K562 (cell line): ENCODE results near the gene SCO1. TPM values are rescaled to one million over a fixed set of nuclear protein-coding genes. Genes with fewer than 3 reads are reported as not detected.
A peak's percentile ranks its signal among the peaks of the same experiment; 100 is the strongest.

Source experiments
- ATAC-seq: fragments of 200-7000 bp; cut with Tn5 transposase; 3 replicates; pipeline ENCODE4 v1.9.1; 2020; ENCODE audit warnings: moderate library complexity
- BruUV-seq: library from RNA; stranded (reverse); fragments of 400-500 nt; replicated peaks from 2 replicates; lab custom pipeline; 2021; lab: Mats Ljungman, UMichigan
- CTCF ChIA-PET: fragments of 300-600 bp; formaldehyde crosslinking; extraction: SDS; loops from one replicate; lab custom pipeline; 2021; ENCODE audit warnings: low intra/inter-chr PET ratio; lab: Yijun Ruan, JAX
- POLR2A ChIA-PET: fragments of 300-600, 350-650 bp; sonication (Branson Sonifier 250); formaldehyde crosslinking; extraction: SDS; loops from one replicate; lab custom pipeline; 2021; ENCODE audit warnings: antibody characterized with exemption, inconsistent platforms; lab: Yijun Ruan, JAX
- DNase-seq, 4 experiments: peaks; one replicate each; pipeline versions ENCODE4 v3.0.0 to v3.0.0-alpha.2; 2011 to 2018; ENCODE audit warnings: low spot score in 3 of 4, mixed read lengths in 3 of 4; ENCODE audit errors: extremely low read depth in 1 of 4
- FAIRE-seq: peaks from 2 replicates; lab custom pipeline; 2011; peaks lifted over from hg19 to GRCh38; lab: Jason Lieb, UNC
- H2AFZ ChIP-seq: 2 replicates; pipeline ENCODE4 v1.6.0; 2011; ENCODE audit warnings: low read depth, low read length, control low read depth, inconsistent platforms
- H3K27ac ChIP-seq: fragments of 200-600 bp; 3 replicates; pipeline ENCODE4 v1.8.0; 2011; ENCODE audit warnings: low read depth, mild to moderate bottlenecking, control low read depth, inconsistent platforms, low read length, moderate library complexity, mixed read lengths; ENCODE audit errors: extremely low read depth
- H3K27me3 ChIP-seq, 2 experiments: fragments of 300-600 bp in 1 of 2; 2 replicates in 1 of 2; 3 replicates in 1 of 2; pipeline versions ENCODE4 v1.6.0 to v1.8.0; 2011; ENCODE audit warnings: inconsistent platforms in 2 of 2, low read length in 2 of 2, mild to moderate bottlenecking in 1 of 2, mixed read lengths in 1 of 2, moderate library complexity in 1 of 2; ENCODE audit not compliant: control insufficient read depth in 2 of 2, insufficient read depth in 2 of 2
- H3K36me3 ChIP-seq: fragments of 300-600 bp; 3 replicates; pipeline ENCODE4 v1.8.0; 2011; ENCODE audit warnings: mild to moderate bottlenecking, low read length, inconsistent platforms; ENCODE audit not compliant: control insufficient read depth, insufficient read depth
- H3K4me1 ChIP-seq, 2 experiments: fragments of 200-600 bp in 1 of 2; replicated peaks in 1 of 2; 2 replicates in 1 of 2; 3 replicates in 1 of 2; pipeline versions ENCODE4 v1.5.1 to v1.8.0; 2011; ENCODE audit warnings: inconsistent platforms in 2 of 2, low read length in 2 of 2, mild to moderate bottlenecking in 1 of 2, mixed read lengths in 1 of 2, moderate library complexity in 1 of 2; ENCODE audit not compliant: control insufficient read depth in 2 of 2, insufficient read depth in 2 of 2
- H3K4me2 ChIP-seq: 2 replicates; pipeline ENCODE4 v1.6.1; 2011; ENCODE audit warnings: low read length, control low read depth, inconsistent platforms, mixed read lengths; ENCODE audit not compliant: insufficient read depth
- H3K4me3 ChIP-seq: fragments of 200-600 bp; sonication (generic), shearing (Covaris generic); 2 replicates; pipeline ENCODE4 v1.5.1; 2016; ENCODE audit warnings: control low read depth, inconsistent platforms
- H3K79me2 ChIP-seq: fragments of 200-600 bp; 3 replicates; pipeline ENCODE4 v1.8.0; 2011; ENCODE audit warnings: low read length, inconsistent platforms; ENCODE audit not compliant: control insufficient read depth, insufficient read depth
- H3K9ac ChIP-seq, 2 experiments: 2 replicates each; pipeline versions ENCODE4 v1.6.0 to v1.6.1; 2011; ENCODE audit warnings: low read depth in 2 of 2, low read length in 2 of 2, control low read depth in 1 of 2, inconsistent platforms in 1 of 2, mild to moderate bottlenecking in 1 of 2, mixed read lengths in 1 of 2; ENCODE audit not compliant: insufficient read depth in 1 of 2
- H3K9me1 ChIP-seq: one replicate; pipeline ENCODE4 v1.6.0; 2011; ENCODE audit warnings: inconsistent platforms, mild to moderate bottlenecking, low read length, moderate library complexity; ENCODE audit not compliant: control insufficient read depth, insufficient read depth
- H3K9me3 ChIP-seq: replicated peaks from 2 replicates; pipeline ENCODE4 v1.5.1; 2011; ENCODE audit warnings: low read depth, low read length, inconsistent platforms; ENCODE audit not compliant: control insufficient read depth, insufficient read depth
- H4K20me1 ChIP-seq: replicated peaks from 2 replicates; pipeline ENCODE4 v1.6.1; 2011; ENCODE audit warnings: low read length, inconsistent platforms, mixed read lengths; ENCODE audit not compliant: control insufficient read depth, insufficient read depth
- FOXP4 ChIP-seq: sonication (generic); formaldehyde crosslinking; IDR thresholded peaks from 2 replicates; pipeline ENCODE4 v1.8.0; 2022; ENCODE audit warnings: mild to moderate bottlenecking, missing genetic modification reagents, borderline replicate concordance
- L3MBTL2 ChIP-seq: fragments of 450-650 bp; IDR thresholded peaks from 2 replicates; pipeline ENCODE4 v1.6.1; 2016; ENCODE audit warnings: mild to moderate bottlenecking, moderate library complexity
- MCM3 ChIP-seq: fragments of 450-650 bp; IDR thresholded peaks from 2 replicates; pipeline ENCODE4 v1.6.1; 2016
- NR1H2 ChIP-seq: sonication (generic); formaldehyde crosslinking; IDR thresholded peaks from 2 replicates; pipeline ENCODE4 v1.4.0; 2020; ENCODE audit warnings: mild to moderate bottlenecking, missing genetic modification reagents
- ZNF668 ChIP-seq: fragments of 250-450 bp; sonication (Bioruptor Pico); IDR thresholded peaks from 2 replicates; pipeline ENCODE4 v1.8.0; 2022; ENCODE audit warnings: mild to moderate bottlenecking, inconsistent platforms
- WGBS: fragments of 100-300 bp; shearing (Covaris generic); methylation state at CpG from one replicate; pipeline ENCODE4 v1.1.6; 2016; ENCODE audit warnings: low coverage, mixed read lengths; ENCODE audit not compliant: insufficient coverage; ENCODE audit errors: missing lambda C conversion rate; 5-methylcytosine and 5-hydroxymethylcytosine counted together
- in situ Hi-C: fragments of 300-500 bp; cut with MboI; formaldehyde crosslinking; loops from 4 replicates; pipeline ENCODE4 v1.15.0; 2018; ENCODE audit warnings: inconsistent platforms, mixed read lengths
- intact Hi-C: fragments of 100-400 bp; cut with micrococcal nuclease; formaldehyde crosslinking; loops from 2 replicates; pipeline ENCODE4 v1.14.2; 2022
- polyA plus RNA-seq, 8 experiments: library from polyadenylated mRNA; depleted of rRNA in 4 of 8; stranded (reverse) in 5 of 8; unstranded in 3 of 8; fragments of >200 nt; fragmentation: Nextera tagmentation in 2 of 8; fragmentation: Illumina TruSeq in 1 of 8; extraction: Ambion mirVana in 2 of 8; extraction: Trizol in 1 of 8; gene quantifications; 2 replicates each; pipeline versions ENCODE4 v1.2.1 to v1.2.3, GENCODE V29; 2011 to 2014; ENCODE audit warnings: inconsistent platforms in 1 of 8, missing spikeins in 1 of 8
- total RNA-seq, 7 experiments: library from RNA; depleted of rRNA in 6 of 7; stranded (reverse); fragments of >200 nt in 6 of 7; fragmentation: Illumina TruSeq in 2 of 7; extraction: Trizol in 2 of 7; gene quantifications; 2 replicates each; pipeline versions ENCODE4 v1.2.1 to v1.2.3, GENCODE V29; 2011 to 2021; ENCODE audit warnings: low replicate concordance in 1 of 7
- TF ChIP-seq, protein P1 (sequence below): IDR thresholded peaks from 2 replicates; pipeline ENCODE4 v1.6.1; 2016; ENCODE audit warnings: missing genetic modification characterization, missing compliant biosample characterization

The SCO1 gene
- total and polyA plus RNA-seq, 9 of the 15 experiments (the other 6 are each of a cell fraction or from before 2014, with no cell fraction given) = 7.1 to 40.9 (median 22.1) TPM

GRCh38 chr17:10653987-10654386, 43.3 kb downstream of the SCO1 start:
- H3K9ac ChIP-seq = no peak overlapping the region
- no peaks in the 10 kb centered on the region for H3K79me2 ChIP-seq
- ChIA-PET POLR2A (no interaction called here), CTCF (no interaction called here)
- H3K4me1 ChIP-seq = no peaks in the 10 kb centered on the region
- no peaks in the 10 kb centered on the region for H3K9me3 ChIP-seq
- 0% methylated on average over 3 of the region's 5 CpGs for WGBS
- BruUV-seq = no TSS peak
- in situ Hi-C loops (no loop called here), intact Hi-C loops (no loop called here)
- H2AFZ ChIP-seq = no peak overlapping the region
- DNase-seq (no peak), ATAC-seq (no peak), FAIRE-seq (no peak)
- H4K20me1 ChIP-seq = no peaks in the 10 kb centered on the region
- H3K36me3 ChIP-seq = no peaks in the 10 kb centered on the region
- peaks cover 0 to 20% of the 10 kb centered on the region in 2 experiments; a peak in 2 of 5 replicates for H3K27me3 ChIP-seq
- no peak overlapping the region for H3K4me3 ChIP-seq
- no peaks in the 10 kb centered on the region for H3K9me1 ChIP-seq
- H3K27ac ChIP-seq = no peak overlapping the region
- H3K4me2 ChIP-seq = no peak overlapping the region
- TF ChIP-seq MCM3 (no peak), ZNF668 (CRISPR knock-in tag) (no peak), L3MBTL2 (no peak), NR1H2 (CRISPR knock-in tag) (no peak), FOXP4 (CRISPR knock-in tag) (no peak)
- TF ChIP-seq, protein P1, sequence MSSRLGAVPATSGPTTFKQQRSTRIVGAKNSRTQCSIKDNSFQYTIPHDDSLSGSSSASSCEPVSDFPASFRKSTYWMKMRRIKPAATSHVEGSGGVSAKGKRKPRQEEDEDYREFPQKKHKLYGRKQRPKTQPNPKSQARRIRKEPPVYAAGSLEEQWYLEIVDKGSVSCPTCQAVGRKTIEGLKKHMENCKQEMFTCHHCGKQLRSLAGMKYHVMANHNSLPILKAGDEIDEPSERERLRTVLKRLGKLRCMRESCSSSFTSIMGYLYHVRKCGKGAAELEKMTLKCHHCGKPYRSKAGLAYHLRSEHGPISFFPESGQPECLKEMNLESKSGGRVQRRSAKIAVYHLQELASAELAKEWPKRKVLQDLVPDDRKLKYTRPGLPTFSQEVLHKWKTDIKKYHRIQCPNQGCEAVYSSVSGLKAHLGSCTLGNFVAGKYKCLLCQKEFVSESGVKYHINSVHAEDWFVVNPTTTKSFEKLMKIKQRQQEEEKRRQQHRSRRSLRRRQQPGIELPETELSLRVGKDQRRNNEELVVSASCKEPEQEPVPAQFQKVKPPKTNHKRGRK (tag) = peak; percentile 62
